Right ventricle myocardium inferior (tissue), 1 donor: ENCODE results near the gene CDC14A. TPM values are rescaled to one million over a fixed set of nuclear protein-coding genes. Genes with fewer than 3 reads are reported as not detected.

ENCODE experiments used
- total RNA-seq: library from RNA; stranded (reverse); fragmentation: NEBNext Ultra II Directional; extraction: Animal tissue kit (Norgen Biotek cat#: 25700); gene quantifications from one replicate; pipeline ENCODE4 v1.2.1, GENCODE V29; 2021
- donor health status: DM: no; HTN: yes; CAD: no; lungs with severe emphysema.

The CDC14A gene
- total RNA-seq, 1 donor from 2014 or later, result 2.7 TPM

Other genes starting within 250 kb of the CDC14A start
- 2.2 TPM for gene SASS6, start 219.6 kb upstream of the CDC14A start, total RNA-seq
- 6.6 TPM for gene TRMT13, start 219.3 kb upstream of the CDC14A start, total RNA-seq
- gene LRRC39, start 174.2 kb upstream of the CDC14A start, total RNA-seq, result 155 TPM
- gene DBT, start 102.7 kb upstream of the CDC14A start, total RNA-seq, result 30.6 TPM
- gene RTCA, start 86.3 kb upstream of the CDC14A start, total RNA-seq, result 46.2 TPM
- not detected for gene GPR88, start 185.6 kb downstream of the CDC14A start, total RNA-seq